ENCODE results near the gene JAKMIP1. TPM values are rescaled to one million over a fixed set of nuclear protein-coding genes. Genes with fewer than 3 reads are reported as not detected.

The JAKMIP1 gene
- total and polyA plus RNA-seq, 2 experiments from 2014 or later = not detected

- DNase-seq = no peak
- Histone ChIP-seq H3K4me3 (no peak overlapping the region), H2AFZ (no peak overlapping the region), H3K27me3 (replicated peaks; ENCODE audit: insufficient read depth) (no peaks in the 10 kb centered on the region; the same call in 1 of the 2 replicates), H3K9ac (no peak overlapping the region), H3K79me2 (ENCODE audit: insufficient read depth) (no peaks in the 10 kb centered on the region), H3K36me3 (ENCODE audit: low read depth) (no peaks in the 10 kb centered on the region), H3K9me3 (ENCODE audit: low read depth) (no peaks in the 10 kb centered on the region), H3K9me2 (ENCODE audit: insufficient read depth) (no peaks in the 10 kb centered on the region), H3F3A (ENCODE audit: insufficient read depth) (no peaks in the 10 kb centered on the region), H3K27ac (no peak overlapping the region), H3K4me1 (ENCODE audit: insufficient read depth) (no peaks in the 10 kb centered on the region), H4K20me1 (ENCODE audit: insufficient read depth) (no peaks in the 10 kb centered on the region), H3K4me2 (ENCODE audit: unreplicated experiment) (no peak overlapping the region)
- in situ Hi-C loops (cut with MboI) = no loop called here
- 55 to 65% methylated on average over 11 of the region's 11 CpGs for WGBS, 2 experiments (ENCODE audit: low coverage in 1 of 2, low lambda C conversion rate in 2 of 2, missing lambda C conversion rate in 2 of 2)
- TF ChIP-seq EZH2 (IDR thresholded peaks at IDR 0.05; ENCODE audit: insufficient read depth, poor library complexity, severe bottlenecking) (no peak), EZH2phosphoT487 (IDR thresholded peaks at IDR 0.05; ENCODE audit: insufficient read depth, low read depth) (no peak)
Measured at GRCh38 chr4:6191448-6192130, 8.8 kb downstream of the JAKMIP1 start.

DNA sequence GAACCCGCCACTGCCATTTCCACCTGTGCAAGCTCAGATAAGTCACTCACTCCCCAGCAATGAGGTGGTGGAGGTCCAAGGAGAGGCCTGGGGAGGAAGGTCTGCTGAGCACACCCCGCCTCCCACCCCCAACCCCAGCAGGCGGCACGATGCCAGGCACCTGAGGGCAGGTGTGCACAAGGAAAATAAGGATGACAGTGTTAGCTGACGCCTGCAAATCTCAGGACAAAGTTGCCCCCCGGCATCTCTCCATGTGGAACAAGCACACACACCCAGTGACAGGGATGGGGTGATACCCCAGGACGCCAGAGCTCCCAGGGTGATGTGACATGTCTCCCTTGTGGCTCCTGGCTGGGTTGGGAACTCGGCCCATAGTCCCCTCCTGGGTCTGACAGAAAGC lies 9.9 kb downstream of the JAKMIP1 start:
- Histone ChIP-seq H3K4me3 (no peak overlapping the region), H3K27me3 (replicated peaks; ENCODE audit: insufficient read depth) (no peaks in the 10 kb centered on the region; the same call in 1 of the 2 replicates), H3K27ac (no peak overlapping the region)

GRCh38 chr4:6189511-6189910 lies 10.8 kb downstream of the JAKMIP1 start:
- Histone ChIP-seq H3K9me3 (ENCODE audit: low read depth) (no peaks in the 10 kb centered on the region), H3K4me3 (no peak overlapping the region), H2AFZ (no peak overlapping the region), H3K27me3 (replicated peaks; ENCODE audit: insufficient read depth) (no peaks in the 10 kb centered on the region; the same call in 1 of the 2 replicates), H4K20me1 (ENCODE audit: insufficient read depth) (no peaks in the 10 kb centered on the region), H3K4me1 (ENCODE audit: insufficient read depth) (no peaks in the 10 kb centered on the region), H3K9me2 (ENCODE audit: insufficient read depth) (no peaks in the 10 kb centered on the region), H3K79me2 (ENCODE audit: insufficient read depth) (no peaks in the 10 kb centered on the region), H3K36me3 (ENCODE audit: low read depth) (no peaks in the 10 kb centered on the region), H3K4me2 (ENCODE audit: unreplicated experiment) (no peak overlapping the region), H3K27ac (no peak overlapping the region), H3K9ac (no peak overlapping the region), H3F3A (ENCODE audit: insufficient read depth) (no peaks in the 10 kb centered on the region)
- WGBS, 2 experiments (ENCODE audit: low coverage in 1 of 2, low lambda C conversion rate in 2 of 2, missing lambda C conversion rate in 2 of 2) = 25 to 40% methylated on average over 5 of the region's 5 CpGs
- DNase-seq = no peak
- in situ Hi-C loops (cut with MboI) = no loop called here
- TF ChIP-seq EZH2phosphoT487 (IDR thresholded peaks at IDR 0.05; ENCODE audit: insufficient read depth, low read depth) (no peak), EZH2 (IDR thresholded peaks at IDR 0.05; ENCODE audit: insufficient read depth, poor library complexity, severe bottlenecking) (no peak)

More for the DNA sequence above, 9.9 kb downstream of the JAKMIP1 start:
- no peaks in the 10 kb centered on the region for H3K9me3 ChIP-seq (ENCODE audit: low read depth)
- no peak overlapping the region for H2AFZ ChIP-seq
- TF ChIP-seq EZH2 (IDR thresholded peaks at IDR 0.05; ENCODE audit: insufficient read depth, poor library complexity, severe bottlenecking) = no peak
- no peak for TF ChIP-seq EZH2phosphoT487 (IDR thresholded peaks at IDR 0.05; ENCODE audit: insufficient read depth, low read depth)
- no peak overlapping the region for H3K4me2 ChIP-seq (ENCODE audit: unreplicated experiment)
- no peaks in the 10 kb centered on the region for H3F3A ChIP-seq (ENCODE audit: insufficient read depth)
- DNase-seq = no peak
- no peaks in the 10 kb centered on the region for H3K36me3 ChIP-seq (ENCODE audit: low read depth)
- in situ Hi-C loops (cut with MboI) = no loop called here
- H3K9me2 ChIP-seq (ENCODE audit: insufficient read depth) = no peaks in the 10 kb centered on the region
- no peaks in the 10 kb centered on the region for H3K4me1 ChIP-seq (ENCODE audit: insufficient read depth)
- H3K9ac ChIP-seq = no peak overlapping the region
- 48 to 52% methylated on average over 8 of the region's 8 CpGs for WGBS, 2 experiments (ENCODE audit: low coverage in 1 of 2, low lambda C conversion rate in 2 of 2, missing lambda C conversion rate in 2 of 2)
- H4K20me1 ChIP-seq (ENCODE audit: insufficient read depth) = no peaks in the 10 kb centered on the region
- H3K79me2 ChIP-seq (ENCODE audit: insufficient read depth) = no peaks in the 10 kb centered on the region

- no peaks in the 10 kb centered on the region for H3K9me3 ChIP-seq (ENCODE audit: low read depth)
- WGBS, 2 experiments (ENCODE audit: low coverage in 1 of 2, low lambda C conversion rate in 2 of 2, missing lambda C conversion rate in 2 of 2) = 9% methylated on average over 8 of the region's 8 CpGs
- no peaks in the 10 kb centered on the region for H3K4me1 ChIP-seq (ENCODE audit: insufficient read depth)
- H3K9me2 ChIP-seq (ENCODE audit: insufficient read depth) = no peaks in the 10 kb centered on the region
- H3K36me3 ChIP-seq (ENCODE audit: low read depth) = no peaks in the 10 kb centered on the region
- H4K20me1 ChIP-seq (ENCODE audit: insufficient read depth) = no peaks in the 10 kb centered on the region
- no peaks in the 10 kb centered on the region; the same call in 1 of the 2 replicates for H3K27me3 ChIP-seq (replicated peaks; ENCODE audit: insufficient read depth)
- no peak for TF ChIP-seq EZH2phosphoT487 (IDR thresholded peaks at IDR 0.05; ENCODE audit: insufficient read depth, low read depth)
- no peak for TF ChIP-seq EZH2 (IDR thresholded peaks at IDR 0.05; ENCODE audit: insufficient read depth, poor library complexity, severe bottlenecking)
- no peaks in the 10 kb centered on the region for H3F3A ChIP-seq (ENCODE audit: insufficient read depth)
- H3K27ac ChIP-seq = no peak overlapping the region
- DNase-seq = no peak
- in situ Hi-C loops (cut with MboI) = no loop called here
- no peak overlapping the region for H3K4me3 ChIP-seq
- H3K4me2 ChIP-seq (ENCODE audit: unreplicated experiment) = no peak overlapping the region
- no peaks in the 10 kb centered on the region for H3K79me2 ChIP-seq (ENCODE audit: insufficient read depth)
- no peak overlapping the region for H3K9ac ChIP-seq
- H2AFZ ChIP-seq = no peak overlapping the region
Measured at GRCh38 chr4:6188687-6189305, 11.6 kb downstream of the JAKMIP1 start.

Data from GM23248 (cell line).